Urothelium cell line (cell line): ENCODE results near the gene ZNF341.

Experiments used
- DNase-seq: peaks from one replicate; pipeline ENCODE4 v3.0.0; 2011; ENCODE audit warnings: low spot score, mixed read lengths
- FAIRE-seq: peaks from 2 replicates; lab custom pipeline; 2011; peaks lifted over from hg19 to GRCh38; lab: Jason Lieb, UNC

Gene ZNF341

GRCh38 chr20:33838035-33838864 lies 106.5 kb downstream of the ZNF341 start:
- FAIRE-seq = no peak
- no peak for DNase-seq

- DNase-seq (no peak), FAIRE-seq (no peak)
These were observed 107.8 kb downstream of the ZNF341 start for GRCh38 chr20:33839591-33839990.

GRCh38 chr20:33840160-33840559 lies 108.4 kb downstream of the ZNF341 start:
- no peak for DNase-seq
- FAIRE-seq = no peak

- no peak for DNase-seq
- FAIRE-seq = no peak
These were observed 109.1 kb downstream of the ZNF341 start for GRCh38 chr20:33840759-33841435.

- FAIRE-seq (no peak), DNase-seq (no peak)
These were observed 109.6 kb downstream of the ZNF341 start for GRCh38 chr20:33841436-33841799.
